ENCODE data around the gene KCNMB1. TPM values are rescaled to one million over a fixed set of nuclear protein-coding genes. Genes with fewer than 3 reads are reported as not detected.
A peak's percentile ranks its signal among the peaks of the same experiment; 100 is the strongest.

Gene KCNMB1
- total and polyA plus RNA-seq, 4 donors = 0.30 to 2.7 (median 1.2) TPM

- Histone ChIP-seq H3K27ac (ENCODE audit: low read depth, low read length) (no peak overlapping the region), H3K4me3 (ENCODE audit: low read depth, low read length) (no peak overlapping the region), H3K27me3 (ENCODE audit: control insufficient read depth, insufficient read depth, low read length) (no peaks in the 10 kb centered on the region), H3K36me3 (ENCODE audit: control insufficient read depth, insufficient read depth, low read length) (no peaks in the 10 kb centered on the region), H3K9me3 (ENCODE audit: control insufficient read depth, insufficient read depth, low read length) (no peaks in the 10 kb centered on the region), H3K4me1 (ENCODE audit: control insufficient read depth, insufficient read depth, low read length) (peaks cover 46% of the 10 kb centered on the region)
- 63% methylated on average over 9 of the region's 9 CpGs for WGBS (ENCODE audit: insufficient coverage)
- DNase-seq (ENCODE audit: low read depth in 4 of 6, low spot score in 6 of 6) = peak in 3 of 6 donors; percentile 35 to 82 (median 82)
These were observed 35.2 kb downstream of the KCNMB1 start for GRCh38 chr5:170353961-170354360.

GRCh38 chr5:170353011-170353761, 36.0 kb downstream of the KCNMB1 start:
- Histone ChIP-seq H3K4me1 (ENCODE audit: control insufficient read depth, insufficient read depth, low read length) (peaks cover 48% of the 10 kb centered on the region), H3K4me3 (ENCODE audit: low read depth, low read length) (no peak overlapping the region), H3K36me3 (ENCODE audit: control insufficient read depth, insufficient read depth, low read length) (no peaks in the 10 kb centered on the region), H3K9me3 (ENCODE audit: control insufficient read depth, insufficient read depth, low read length) (no peaks in the 10 kb centered on the region), H3K27me3 (ENCODE audit: control insufficient read depth, insufficient read depth, low read length) (no peaks in the 10 kb centered on the region), H3K27ac (ENCODE audit: low read depth, low read length) (no peak overlapping the region)
- no peak for DNase-seq (ENCODE audit: low read depth in 4 of 6, low spot score in 6 of 6)
- 36% methylated on average over 14 of the region's 18 CpGs for WGBS (ENCODE audit: insufficient coverage)

GRCh38 chr5:170348137-170348633, 41.0 kb downstream of the KCNMB1 start:
- Histone ChIP-seq H3K4me3 (ENCODE audit: low read depth, low read length) (no peak overlapping the region), H3K9me3 (ENCODE audit: control insufficient read depth, insufficient read depth, low read length) (no peaks in the 10 kb centered on the region), H3K4me1 (ENCODE audit: control insufficient read depth, insufficient read depth, low read length) (peaks cover 16% of the 10 kb centered on the region), H3K27me3 (ENCODE audit: control insufficient read depth, insufficient read depth, low read length) (no peaks in the 10 kb centered on the region), H3K36me3 (ENCODE audit: control insufficient read depth, insufficient read depth, low read length) (no peaks in the 10 kb centered on the region), H3K27ac (ENCODE audit: low read depth, low read length) (no peak overlapping the region)
- peak in 1 of 6 donors; percentile 62 for DNase-seq (ENCODE audit: low read depth in 4 of 6, low spot score in 6 of 6)
- WGBS (ENCODE audit: insufficient coverage) = 35% methylated on average over 5 of the region's 11 CpGs

- 73% methylated on average over 7 of the region's 9 CpGs for WGBS (ENCODE audit: insufficient coverage)
- no peaks in the 10 kb centered on the region for H3K36me3 ChIP-seq (ENCODE audit: control insufficient read depth, insufficient read depth, low read length)
- H3K27ac ChIP-seq (ENCODE audit: low read depth, low read length) = no peak overlapping the region
- no peak overlapping the region for H3K4me3 ChIP-seq (ENCODE audit: low read depth, low read length)
- peaks cover 11% of the 10 kb centered on the region for H3K4me1 ChIP-seq (ENCODE audit: control insufficient read depth, insufficient read depth, low read length)
- DNase-seq (ENCODE audit: low read depth in 4 of 6, low spot score in 6 of 6) = peak in 1 of 6 donors; percentile 88
- H3K27me3 ChIP-seq (ENCODE audit: control insufficient read depth, insufficient read depth, low read length) = no peaks in the 10 kb centered on the region
- H3K9me3 ChIP-seq (ENCODE audit: control insufficient read depth, insufficient read depth, low read length) = no peaks in the 10 kb centered on the region
These were observed 42.1 kb downstream of the KCNMB1 start for GRCh38 chr5:170347022-170347567.

GRCh38 chr5:170345971-170346370, 43.2 kb downstream of the KCNMB1 start:
- H3K4me1 ChIP-seq (ENCODE audit: control insufficient read depth, insufficient read depth, low read length) = peaks cover 11% of the 10 kb centered on the region
- WGBS (ENCODE audit: insufficient coverage) = no CpG with 5 or more reads among the region's 1 CpG
- no peak for DNase-seq (ENCODE audit: low read depth in 4 of 6, low spot score in 6 of 6)
- no peaks in the 10 kb centered on the region for H3K9me3 ChIP-seq (ENCODE audit: control insufficient read depth, insufficient read depth, low read length)
- H3K27ac ChIP-seq (ENCODE audit: low read depth, low read length) = no peak overlapping the region
- H3K27me3 ChIP-seq (ENCODE audit: control insufficient read depth, insufficient read depth, low read length) = no peaks in the 10 kb centered on the region
- H3K4me3 ChIP-seq (ENCODE audit: low read depth, low read length) = no peak overlapping the region
- H3K36me3 ChIP-seq (ENCODE audit: control insufficient read depth, insufficient read depth, low read length) = no peaks in the 10 kb centered on the region

- H3K9me3 ChIP-seq (ENCODE audit: control insufficient read depth, insufficient read depth, low read length) = no peaks in the 10 kb centered on the region
- 100% methylated on average over 1 of the region's 3 CpGs for WGBS (ENCODE audit: insufficient coverage)
- DNase-seq (ENCODE audit: low read depth in 4 of 6, low spot score in 6 of 6) = no peak
- H3K4me1 ChIP-seq (ENCODE audit: control insufficient read depth, insufficient read depth, low read length) = peaks cover 11% of the 10 kb centered on the region
- no peak overlapping the region for H3K27ac ChIP-seq (ENCODE audit: low read depth, low read length)
- no peaks in the 10 kb centered on the region for H3K36me3 ChIP-seq (ENCODE audit: control insufficient read depth, insufficient read depth, low read length)
- H3K27me3 ChIP-seq (ENCODE audit: control insufficient read depth, insufficient read depth, low read length) = no peaks in the 10 kb centered on the region
- H3K4me3 ChIP-seq (ENCODE audit: low read depth, low read length) = no peak overlapping the region
These were observed 46.0 kb downstream of the KCNMB1 start for GRCh38 chr5:170343177-170343576.

GRCh38 chr5:170342153-170342725, 46.9 kb downstream of the KCNMB1 start:
- H3K36me3 ChIP-seq (ENCODE audit: control insufficient read depth, insufficient read depth, low read length) = no peaks in the 10 kb centered on the region
- no peak for DNase-seq (ENCODE audit: low read depth in 4 of 6, low spot score in 6 of 6)
- WGBS (ENCODE audit: insufficient coverage) = 93% methylated on average over 4 of the region's 8 CpGs
- H3K4me3 ChIP-seq (ENCODE audit: low read depth, low read length) = no peak overlapping the region
- H3K9me3 ChIP-seq (ENCODE audit: control insufficient read depth, insufficient read depth, low read length) = no peaks in the 10 kb centered on the region
- no peaks in the 10 kb centered on the region for H3K27me3 ChIP-seq (ENCODE audit: control insufficient read depth, insufficient read depth, low read length)
- H3K27ac ChIP-seq (ENCODE audit: low read depth, low read length) = no peak overlapping the region
- H3K4me1 ChIP-seq (ENCODE audit: control insufficient read depth, insufficient read depth, low read length) = peaks cover 10% of the 10 kb centered on the region

GRCh38 chr5:170341545-170341944, 47.6 kb downstream of the KCNMB1 start:
- Histone ChIP-seq H3K4me3 (ENCODE audit: low read depth, low read length) (no peak overlapping the region), H3K4me1 (ENCODE audit: control insufficient read depth, insufficient read depth, low read length) (peaks cover 14% of the 10 kb centered on the region), H3K9me3 (ENCODE audit: control insufficient read depth, insufficient read depth, low read length) (no peaks in the 10 kb centered on the region), H3K36me3 (ENCODE audit: control insufficient read depth, insufficient read depth, low read length) (no peaks in the 10 kb centered on the region), H3K27me3 (ENCODE audit: control insufficient read depth, insufficient read depth, low read length) (no peaks in the 10 kb centered on the region), H3K27ac (ENCODE audit: low read depth, low read length) (no peak overlapping the region)
- 97% methylated on average over 5 of the region's 9 CpGs for WGBS (ENCODE audit: insufficient coverage)
- no peak for DNase-seq (ENCODE audit: low read depth in 4 of 6, low spot score in 6 of 6)

- no peak for DNase-seq (ENCODE audit: low read depth in 4 of 6, low spot score in 6 of 6)
- H3K27me3 ChIP-seq (ENCODE audit: control insufficient read depth, insufficient read depth, low read length) = no peaks in the 10 kb centered on the region
- no peaks in the 10 kb centered on the region for H3K36me3 ChIP-seq (ENCODE audit: control insufficient read depth, insufficient read depth, low read length)
- no peaks in the 10 kb centered on the region for H3K9me3 ChIP-seq (ENCODE audit: control insufficient read depth, insufficient read depth, low read length)
- no peak overlapping the region for H3K4me3 ChIP-seq (ENCODE audit: low read depth, low read length)
- WGBS (ENCODE audit: insufficient coverage) = no CpG with 5 or more reads among the region's 1 CpG
- H3K4me1 ChIP-seq (ENCODE audit: control insufficient read depth, insufficient read depth, low read length) = peaks cover 14% of the 10 kb centered on the region
- H3K27ac ChIP-seq (ENCODE audit: low read depth, low read length) = no peak overlapping the region
These were observed 49.4 kb downstream of the KCNMB1 start for GRCh38 chr5:170339780-170340167.

All from spinal cord (tissue), 10 donors.